BE2C (cell line): ENCODE data around the gene DAO.
"Not testable (repeated sequence)": the region's sequence is repeated elsewhere in the genome, so short reads cannot be mapped to it uniquely, and the experiment has no call there.

ENCODE experiments used
- DNase-seq: peaks from one replicate; pipeline ENCODE4 v3.0.0-alpha.2; 2020
- H3K27me3 ChIP-seq: fragments of 250-450 bp; sonication (Bioruptor Pico); 2 replicates; pipeline ENCODE4 v1.5.1; 2020; ENCODE audit warnings: mild to moderate bottlenecking
- H3K36me3 ChIP-seq: fragments of 250-450 bp; sonication (Bioruptor Pico); 2 replicates; pipeline ENCODE4 v1.5.1; 2020; ENCODE audit warnings: mild to moderate bottlenecking
- H3K4me1 ChIP-seq: fragments of 250-450 bp; sonication (Bioruptor Pico); 2 replicates; pipeline ENCODE4 v1.5.1; 2020
- H3K4me3 ChIP-seq: 2 replicates; pipeline ENCODE4 v1.5.1; 2011; ENCODE audit warnings: low read depth, low read length
- H3K9me3 ChIP-seq: fragments of 250-450 bp; sonication (Bioruptor Pico); 2 replicates; pipeline ENCODE4 v1.5.1; 2020
- TF ChIP-seq, protein P1 (sequence below): IDR thresholded peaks from 2 replicates; pipeline ENCODE4 v1.5.1; 2012; ENCODE audit warnings: mild to moderate bottlenecking, low read depth, low read length

The DAO gene

DNA sequence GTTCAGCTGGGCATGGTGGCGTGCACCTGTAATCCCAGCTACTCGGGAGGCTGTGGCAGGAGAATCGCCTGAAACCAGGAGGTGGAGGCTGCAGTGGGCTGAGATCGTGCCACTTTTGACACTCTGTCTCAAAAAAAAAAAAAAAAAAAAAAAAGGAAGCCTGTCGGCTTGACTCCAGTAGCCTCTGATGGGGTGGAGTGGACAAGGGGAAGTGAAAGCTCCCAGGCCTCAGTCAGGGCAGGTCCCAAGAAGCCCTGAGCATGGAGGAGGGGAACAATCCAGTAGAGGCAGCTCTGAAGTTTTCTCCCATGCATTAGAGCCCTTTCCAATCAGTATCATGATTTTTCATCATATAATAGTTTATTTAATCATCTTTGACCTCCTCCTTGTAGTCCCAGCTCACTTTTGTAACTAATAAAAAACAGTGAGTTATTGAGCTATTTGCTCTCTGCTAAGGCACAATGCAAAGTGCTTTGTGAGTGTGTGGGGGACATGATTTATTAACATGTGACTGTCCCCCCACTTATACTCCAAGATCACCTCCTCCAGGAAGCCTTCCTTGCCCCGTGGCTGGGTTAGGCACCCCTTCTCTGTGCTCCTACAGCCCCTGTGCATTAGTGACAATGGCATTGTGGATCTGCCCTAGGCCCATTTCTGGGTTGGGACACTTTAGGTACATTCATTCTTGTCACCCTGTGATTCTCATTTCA is 17.9 kb upstream of the DAO start:
- H3K36me3 ChIP-seq, result no peaks in the 10 kb centered on the region
- H3K27me3 ChIP-seq, result no peaks in the 10 kb centered on the region
- DNase-seq, result no peak
- TF ChIP-seq, protein P1, sequence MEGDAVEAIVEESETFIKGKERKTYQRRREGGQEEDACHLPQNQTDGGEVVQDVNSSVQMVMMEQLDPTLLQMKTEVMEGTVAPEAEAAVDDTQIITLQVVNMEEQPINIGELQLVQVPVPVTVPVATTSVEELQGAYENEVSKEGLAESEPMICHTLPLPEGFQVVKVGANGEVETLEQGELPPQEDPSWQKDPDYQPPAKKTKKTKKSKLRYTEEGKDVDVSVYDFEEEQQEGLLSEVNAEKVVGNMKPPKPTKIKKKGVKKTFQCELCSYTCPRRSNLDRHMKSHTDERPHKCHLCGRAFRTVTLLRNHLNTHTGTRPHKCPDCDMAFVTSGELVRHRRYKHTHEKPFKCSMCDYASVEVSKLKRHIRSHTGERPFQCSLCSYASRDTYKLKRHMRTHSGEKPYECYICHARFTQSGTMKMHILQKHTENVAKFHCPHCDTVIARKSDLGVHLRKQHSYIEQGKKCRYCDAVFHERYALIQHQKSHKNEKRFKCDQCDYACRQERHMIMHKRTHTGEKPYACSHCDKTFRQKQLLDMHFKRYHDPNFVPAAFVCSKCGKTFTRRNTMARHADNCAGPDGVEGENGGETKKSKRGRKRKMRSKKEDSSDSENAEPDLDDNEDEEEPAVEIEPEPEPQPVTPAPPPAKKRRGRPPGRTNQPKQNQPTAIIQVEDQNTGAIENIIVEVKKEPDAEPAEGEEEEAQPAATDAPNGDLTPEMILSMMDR, result no peak
- no peaks in the 10 kb centered on the region for H3K4me1 ChIP-seq
- no peak overlapping the region for H3K4me3 ChIP-seq
- no peaks in the 10 kb centered on the region for H3K9me3 ChIP-seq

DNA sequence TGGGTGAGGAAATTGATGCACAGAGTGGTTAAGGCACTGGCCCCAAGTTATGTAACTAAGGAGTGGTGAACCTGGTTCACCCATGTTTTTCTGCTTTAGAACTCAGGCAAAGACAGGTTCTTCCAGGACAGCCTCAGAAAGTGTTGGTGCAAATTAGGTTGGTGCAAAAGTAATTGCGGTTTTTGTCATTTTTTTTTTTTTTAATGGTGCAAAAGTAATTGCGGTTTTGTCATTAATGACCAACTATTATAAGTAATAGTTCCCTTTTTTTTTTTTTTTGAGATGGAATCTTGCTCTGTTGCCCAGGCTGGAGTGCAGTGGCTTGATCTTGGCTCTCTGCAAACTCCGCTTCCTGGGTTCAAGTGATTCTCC is 17.3 kb upstream of the DAO start:
- no peaks in the 10 kb centered on the region for H3K4me1 ChIP-seq
- H3K4me3 ChIP-seq, result no peak overlapping the region
- H3K9me3 ChIP-seq, result no peaks in the 10 kb centered on the region
- DNase-seq, result no peak
- TF ChIP-seq, protein P1, result no peak
- no peaks in the 10 kb centered on the region for H3K36me3 ChIP-seq
- no peaks in the 10 kb centered on the region for H3K27me3 ChIP-seq

DNA sequence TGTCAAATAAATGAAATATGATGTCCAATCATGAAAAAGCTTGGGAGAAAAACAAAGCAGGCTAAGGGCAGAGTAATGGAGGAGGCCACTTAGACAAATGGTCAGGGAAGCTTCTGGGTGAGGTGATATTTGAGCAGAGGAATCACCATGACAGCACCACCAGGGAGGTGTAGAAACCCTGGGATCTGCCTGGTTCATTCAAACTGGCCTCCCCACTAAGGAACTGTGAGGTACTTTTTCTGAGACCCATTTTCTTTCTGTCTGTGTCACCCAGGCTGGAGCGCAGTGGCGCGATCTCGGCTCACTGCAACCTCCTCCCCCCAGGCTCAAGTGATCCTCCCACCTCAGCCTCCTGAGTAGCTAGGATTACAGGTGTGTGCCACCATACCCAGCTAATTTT is 14.7 kb upstream of the DAO start:
- no peak overlapping the region for H3K4me3 ChIP-seq
- no peaks in the 10 kb centered on the region for H3K27me3 ChIP-seq
- no peaks in the 10 kb centered on the region for H3K36me3 ChIP-seq
- H3K9me3 ChIP-seq, result no peaks in the 10 kb centered on the region
- no peak for DNase-seq
- no peaks in the 10 kb centered on the region for H3K4me1 ChIP-seq
- TF ChIP-seq, protein P1, result no peak

DNA sequence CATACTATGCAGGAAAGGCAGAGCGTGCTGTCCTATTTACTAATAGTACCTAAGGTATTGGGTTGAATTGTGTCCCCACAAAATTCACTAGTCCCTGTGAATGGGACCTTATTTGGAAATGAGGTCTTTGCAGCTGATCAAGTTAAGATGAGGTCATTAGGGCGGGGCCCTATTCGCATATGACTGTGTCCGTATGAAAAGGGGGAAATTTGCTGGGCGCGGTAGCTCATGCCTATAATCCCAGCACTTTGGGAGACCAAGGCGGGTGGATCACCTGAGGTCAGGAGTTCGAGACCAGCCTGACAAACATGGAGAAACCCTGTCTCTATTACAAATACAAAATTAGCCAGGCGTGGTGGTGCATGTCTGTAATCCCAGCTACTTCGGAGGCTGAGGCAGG is 13.8 kb upstream of the DAO start:
- not testable (repeated sequence) for H3K36me3 ChIP-seq, DNase-seq, H3K4me3 ChIP-seq

DNA sequence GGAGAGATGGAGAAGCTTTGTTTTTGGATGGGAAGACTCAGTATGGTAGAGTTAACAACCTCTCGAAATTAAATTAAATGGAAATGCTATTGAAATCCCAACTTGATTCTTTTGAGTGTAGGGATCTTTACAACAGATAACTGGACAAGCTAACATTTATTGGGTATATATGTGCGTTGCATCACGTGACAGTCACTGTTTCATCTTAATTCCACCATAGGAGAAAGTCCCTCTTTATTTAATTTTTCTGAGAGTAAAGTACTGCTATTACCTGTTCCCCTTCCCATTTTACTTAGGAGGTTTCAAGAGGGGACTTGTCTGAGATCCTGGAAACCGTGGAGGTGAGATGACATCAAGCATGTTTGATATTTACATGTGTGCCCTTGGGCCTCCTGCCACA is 11.1 kb upstream of the DAO start:
- no peak for DNase-seq
- Histone ChIP-seq H3K27me3 (no peaks in the 10 kb centered on the region), H3K4me1 (no peaks in the 10 kb centered on the region), H3K9me3 (no peaks in the 10 kb centered on the region), H3K36me3 (no peaks in the 10 kb centered on the region), H3K4me3 (no peak overlapping the region)
- TF ChIP-seq, protein P1, result no peak

More for the DNA sequence above, 13.8 kb upstream of the DAO start:
- H3K27me3 ChIP-seq, H3K9me3 ChIP-seq, H3K4me1 ChIP-seq: not testable (repeated sequence)

DNA sequence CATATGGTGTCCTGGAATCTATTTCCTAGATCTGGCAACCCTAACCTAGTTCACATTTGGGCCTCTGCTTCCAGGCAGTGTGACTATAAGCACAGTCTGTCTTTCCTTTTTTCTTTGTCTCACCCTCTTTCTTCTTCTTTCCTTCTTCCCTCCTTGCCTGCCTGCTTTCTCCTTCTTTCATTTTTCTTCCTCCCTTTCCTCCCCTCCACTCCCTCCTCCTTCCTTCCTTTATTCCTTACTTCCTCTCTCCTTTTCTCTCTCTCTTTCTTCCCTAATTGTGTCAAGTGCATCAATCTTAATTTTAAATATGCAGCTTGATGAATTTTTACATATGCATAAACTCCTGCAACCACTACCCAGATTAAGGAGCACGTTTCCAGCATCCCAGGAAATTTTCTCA is 4.6 kb upstream of the DAO start:
- no peaks in the 10 kb centered on the region for H3K4me1 ChIP-seq
- H3K27me3 ChIP-seq, result no peaks in the 10 kb centered on the region
- TF ChIP-seq, protein P1, result no peak
- no peak overlapping the region for H3K4me3 ChIP-seq
- no peaks in the 10 kb centered on the region for H3K9me3 ChIP-seq
- no peaks in the 10 kb centered on the region for H3K36me3 ChIP-seq
- no peak for DNase-seq
